22Rv1 (cell line): Measurements from ENCODE around the gene WDR1.

Experiments
- H3K27ac ChIP-seq: fragments of 450-650 bp; 2 replicates; pipeline ENCODE4 v1.5.1; 2017
- ZFX ChIP-seq: fragments of 450-650 bp; IDR thresholded peaks from 2 replicates; pipeline ENCODE4 v1.6.1; 2017; ENCODE audit warnings: antibody characterized with exemption, borderline replicate concordance
- TF ChIP-seq, protein P1 (sequence below): fragments of 450-650 bp; IDR thresholded peaks from 2 replicates; pipeline ENCODE4 v1.5.1; 2017; ENCODE audit warnings: mild to moderate bottlenecking

Gene WDR1

DNA sequence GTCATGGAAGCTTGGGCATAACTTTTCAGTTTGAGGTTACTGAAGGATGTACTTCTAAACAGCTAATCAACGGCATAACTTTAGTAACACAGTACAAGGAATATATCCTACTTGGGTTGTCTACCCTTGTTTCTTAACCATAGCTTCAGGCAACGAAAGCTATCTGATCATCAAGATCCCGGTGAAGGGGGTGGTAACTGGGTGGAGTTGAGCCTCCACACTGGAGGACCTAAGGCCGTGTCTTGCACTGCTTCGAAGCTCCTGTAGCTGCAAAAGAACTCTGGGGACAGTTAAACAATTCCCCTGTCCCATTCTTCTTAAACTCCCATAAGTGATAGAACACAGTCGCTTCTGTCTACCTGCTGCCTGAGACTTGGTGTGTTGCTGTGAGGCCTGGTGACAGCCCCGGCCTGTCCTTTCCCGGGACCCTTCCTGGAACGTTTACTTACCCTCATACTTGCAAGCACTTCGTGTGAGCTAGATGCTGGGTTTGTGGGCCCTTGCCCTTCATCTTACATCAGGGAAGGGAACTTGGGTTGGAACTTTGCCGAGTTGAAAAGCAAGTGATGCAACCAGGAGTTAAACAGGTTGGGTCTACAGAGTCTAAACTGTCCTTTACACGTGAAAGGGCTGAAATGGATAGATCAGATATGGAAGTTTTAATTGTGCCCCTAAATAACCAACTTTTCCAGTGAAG, 5.8 kb upstream of the WDR1 start:
- no peak for TF ChIP-seq ZFX
- TF ChIP-seq, protein P1, sequence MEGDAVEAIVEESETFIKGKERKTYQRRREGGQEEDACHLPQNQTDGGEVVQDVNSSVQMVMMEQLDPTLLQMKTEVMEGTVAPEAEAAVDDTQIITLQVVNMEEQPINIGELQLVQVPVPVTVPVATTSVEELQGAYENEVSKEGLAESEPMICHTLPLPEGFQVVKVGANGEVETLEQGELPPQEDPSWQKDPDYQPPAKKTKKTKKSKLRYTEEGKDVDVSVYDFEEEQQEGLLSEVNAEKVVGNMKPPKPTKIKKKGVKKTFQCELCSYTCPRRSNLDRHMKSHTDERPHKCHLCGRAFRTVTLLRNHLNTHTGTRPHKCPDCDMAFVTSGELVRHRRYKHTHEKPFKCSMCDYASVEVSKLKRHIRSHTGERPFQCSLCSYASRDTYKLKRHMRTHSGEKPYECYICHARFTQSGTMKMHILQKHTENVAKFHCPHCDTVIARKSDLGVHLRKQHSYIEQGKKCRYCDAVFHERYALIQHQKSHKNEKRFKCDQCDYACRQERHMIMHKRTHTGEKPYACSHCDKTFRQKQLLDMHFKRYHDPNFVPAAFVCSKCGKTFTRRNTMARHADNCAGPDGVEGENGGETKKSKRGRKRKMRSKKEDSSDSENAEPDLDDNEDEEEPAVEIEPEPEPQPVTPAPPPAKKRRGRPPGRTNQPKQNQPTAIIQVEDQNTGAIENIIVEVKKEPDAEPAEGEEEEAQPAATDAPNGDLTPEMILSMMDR = no peak
- no peak overlapping the region for H3K27ac ChIP-seq

- H3K27ac ChIP-seq = no peak overlapping the region
- no peak for TF ChIP-seq ZFX
- TF ChIP-seq, protein P1 = no peak
Observed at GRCh38 chr4:10121568-10122208, 5.1 kb upstream of the WDR1 start.

GRCh38 chr4:10120943-10121567, 4.5 kb upstream of the WDR1 start:
- TF ChIP-seq, protein P1 = no peak
- TF ChIP-seq ZFX = no peak
- no peak overlapping the region for H3K27ac ChIP-seq

DNA sequence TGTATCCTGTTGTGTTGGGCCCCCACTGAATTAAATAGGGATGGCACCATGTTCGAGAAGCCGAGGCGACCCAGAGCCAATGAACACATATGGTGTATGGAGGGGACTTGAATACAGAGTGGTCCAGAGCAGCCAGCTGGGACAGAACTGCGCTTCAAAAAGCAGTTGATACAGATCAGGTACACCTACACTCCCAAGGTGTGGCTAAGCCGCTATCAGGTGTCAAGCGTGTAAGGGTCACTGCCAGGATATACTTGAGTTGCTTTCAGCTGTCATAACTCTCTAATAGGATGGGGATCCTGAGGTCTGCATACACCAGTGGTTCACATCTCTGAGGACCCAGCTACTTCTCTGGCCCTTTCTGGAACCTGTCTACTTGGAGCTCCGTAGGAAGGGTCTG, 3.2 kb upstream of the WDR1 start:
- TF ChIP-seq ZFX = no peak
- TF ChIP-seq, protein P1 = no peak
- no peak overlapping the region for H3K27ac ChIP-seq

GRCh38 chr4:10119278-10119677, 2.7 kb upstream of the WDR1 start:
- no peak overlapping the region for H3K27ac ChIP-seq
- TF ChIP-seq, protein P1 = no peak
- no peak for TF ChIP-seq ZFX

GRCh38 chr4:10118048-10119004, 1.7 kb upstream of the WDR1 start:
- no peak overlapping the region for H3K27ac ChIP-seq
- TF ChIP-seq, protein P1 = no peak
- no peak for TF ChIP-seq ZFX
